MV-4-11 (cell line): Measurements from ENCODE around the gene PRLHR.

Source experiments
- DNase-seq: peaks from one replicate; lab custom pipeline; 2025; lab: John Stamatoyannopoulos, UW

PRLHR gene

DNA sequence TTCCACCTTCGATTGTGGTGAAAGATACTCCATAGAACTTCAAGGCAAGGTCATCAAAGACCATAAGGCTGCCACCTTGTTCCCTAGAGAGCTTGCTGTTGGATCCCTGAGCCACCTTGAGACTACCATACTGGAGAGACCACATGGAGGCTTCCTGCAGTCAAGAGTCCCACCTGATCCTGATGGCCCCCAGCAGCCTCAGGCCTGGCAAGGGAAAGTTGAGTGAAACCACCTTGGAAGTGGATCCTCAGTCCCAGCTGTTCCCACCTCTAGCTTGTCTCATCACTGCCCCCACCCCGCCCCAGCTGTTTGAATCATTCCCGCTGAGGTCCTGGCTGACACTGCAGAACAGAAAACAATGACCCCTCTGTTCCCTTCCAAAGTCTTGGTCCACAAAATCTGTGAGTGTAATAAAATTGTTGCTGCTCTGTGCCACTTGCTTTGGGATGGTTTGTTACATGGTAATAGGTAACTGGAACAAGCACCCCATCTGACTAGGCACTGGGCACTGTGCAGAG lies 32.0 kb downstream of the PRLHR start:
- no peak for DNase-seq

DNA sequence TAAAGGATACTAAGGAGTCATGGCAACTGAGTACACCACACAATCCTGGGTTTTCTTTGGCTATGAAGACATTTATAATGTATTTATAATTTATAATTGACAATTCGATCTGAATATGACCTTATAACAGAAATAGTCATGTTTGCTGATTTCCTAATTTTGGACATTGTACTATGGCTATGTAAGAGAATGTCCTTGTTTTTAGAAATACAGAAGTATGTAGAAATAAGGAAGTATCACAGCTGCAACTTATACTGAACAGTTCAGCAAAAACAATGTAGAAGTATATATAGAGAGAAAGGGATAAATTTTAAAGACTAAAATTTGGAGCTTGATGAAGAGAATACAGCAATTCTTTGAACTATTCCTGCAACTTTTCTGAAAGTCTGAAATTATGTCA lies 32.6 kb downstream of the PRLHR start:
- DNase-seq, result peak; percentile 63

DNA sequence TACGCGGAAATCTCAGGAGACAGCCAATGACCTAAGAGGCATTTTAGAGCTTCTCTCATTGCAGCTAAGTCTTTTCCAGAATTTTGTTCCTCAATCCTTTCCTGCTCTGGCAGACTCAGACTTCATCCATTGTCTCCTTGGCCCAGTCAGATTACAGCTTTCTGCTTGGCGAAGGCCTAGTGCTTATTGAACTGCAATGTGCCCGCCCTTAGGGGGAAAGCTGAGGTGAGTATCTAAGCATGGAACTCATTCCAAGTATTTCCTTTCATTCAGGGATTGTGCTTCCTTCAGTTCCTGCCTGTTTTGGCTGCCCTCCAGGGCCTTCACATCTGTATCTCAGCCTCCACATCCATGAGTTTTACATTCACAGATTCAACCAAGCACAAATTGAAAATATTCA lies 37.5 kb downstream of the PRLHR start:
- DNase-seq, result no peak

DNA sequence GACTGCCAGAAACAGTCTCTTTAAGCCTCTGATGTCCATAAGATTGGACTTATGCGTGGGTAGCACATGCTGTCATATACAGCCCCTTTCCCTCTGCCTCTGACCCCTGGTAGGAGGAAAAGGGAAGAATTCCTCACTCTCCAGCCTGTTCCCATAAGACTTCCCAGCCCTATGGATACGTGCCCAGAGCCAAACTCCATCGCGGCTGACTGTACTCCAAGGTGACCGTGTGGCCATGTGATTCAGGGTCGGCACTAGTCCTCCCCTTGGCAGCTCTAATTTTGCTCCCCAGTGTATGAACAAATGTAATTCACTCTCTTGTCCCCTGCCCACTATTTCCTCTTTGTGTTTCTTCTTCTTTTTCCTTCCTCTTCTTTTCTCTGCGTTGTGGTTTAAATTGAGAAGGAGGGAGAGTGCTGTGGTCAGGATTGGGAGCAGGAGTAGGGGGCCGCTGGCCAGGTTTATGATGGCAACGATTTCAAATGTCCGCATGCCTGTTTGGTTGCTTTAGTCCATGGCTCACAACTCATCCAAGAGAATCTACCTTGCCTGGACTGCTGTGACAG lies 43.8 kb downstream of the PRLHR start:
- peak; percentile 75 for DNase-seq

DNA sequence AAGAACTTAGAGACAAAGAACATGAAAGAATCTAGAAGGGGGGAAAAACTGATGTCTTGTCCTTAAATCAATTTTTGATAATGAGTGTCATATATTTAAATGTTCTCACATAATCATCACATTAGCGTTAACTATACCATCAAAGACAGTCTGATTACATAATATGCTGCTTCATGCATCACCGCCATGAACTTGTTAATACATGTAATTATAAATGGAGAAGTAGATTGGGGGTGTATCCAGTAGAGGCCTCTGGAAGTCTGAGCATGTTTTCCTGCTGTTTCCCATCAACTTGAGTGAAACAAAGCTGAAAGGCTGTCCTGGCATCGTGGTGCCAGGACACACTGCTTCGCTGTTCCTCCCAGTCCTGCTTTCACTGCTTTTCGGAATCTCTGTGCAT lies 48.2 kb downstream of the PRLHR start:
- DNase-seq, result no peak

DNA sequence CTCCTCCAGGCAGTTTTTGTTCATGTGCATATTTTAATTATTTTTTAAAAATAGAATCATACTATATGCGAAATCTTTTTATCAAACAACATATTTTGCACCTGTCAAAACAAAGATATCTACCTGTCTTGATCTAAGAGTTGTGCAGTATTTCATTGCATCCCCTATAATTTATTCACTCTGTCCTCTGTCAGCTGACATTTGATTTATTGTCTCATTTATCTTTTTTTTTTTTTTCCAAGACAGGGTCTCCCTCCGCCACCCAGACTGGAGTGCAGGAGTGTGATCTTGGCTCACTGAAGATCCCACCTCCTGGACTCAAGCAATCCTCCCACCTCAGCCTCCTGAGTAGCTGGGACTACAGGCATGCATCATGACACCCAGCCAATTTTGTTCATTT lies 49.0 kb downstream of the PRLHR start:
- no peak for DNase-seq

DNA sequence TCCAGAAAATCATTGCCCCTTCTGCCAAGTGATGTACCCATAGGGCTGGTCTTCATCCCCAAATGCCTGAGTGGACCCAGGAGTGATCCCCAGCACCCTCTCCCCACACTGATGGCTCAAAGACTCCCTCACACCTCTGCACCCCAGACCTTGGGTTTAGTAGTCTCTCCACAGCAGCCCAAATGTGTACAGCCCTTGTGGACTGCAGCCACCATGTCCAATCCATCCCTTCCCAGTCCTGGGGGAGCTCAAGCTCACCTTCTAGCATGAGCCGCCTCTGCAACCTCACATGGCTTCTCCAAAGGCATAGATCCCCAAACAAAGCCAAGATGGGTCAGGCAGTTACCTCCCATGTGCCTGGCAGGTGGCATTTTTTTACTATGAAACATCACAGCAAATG lies 50.1 kb downstream of the PRLHR start:
- DNase-seq, result no peak

DNA sequence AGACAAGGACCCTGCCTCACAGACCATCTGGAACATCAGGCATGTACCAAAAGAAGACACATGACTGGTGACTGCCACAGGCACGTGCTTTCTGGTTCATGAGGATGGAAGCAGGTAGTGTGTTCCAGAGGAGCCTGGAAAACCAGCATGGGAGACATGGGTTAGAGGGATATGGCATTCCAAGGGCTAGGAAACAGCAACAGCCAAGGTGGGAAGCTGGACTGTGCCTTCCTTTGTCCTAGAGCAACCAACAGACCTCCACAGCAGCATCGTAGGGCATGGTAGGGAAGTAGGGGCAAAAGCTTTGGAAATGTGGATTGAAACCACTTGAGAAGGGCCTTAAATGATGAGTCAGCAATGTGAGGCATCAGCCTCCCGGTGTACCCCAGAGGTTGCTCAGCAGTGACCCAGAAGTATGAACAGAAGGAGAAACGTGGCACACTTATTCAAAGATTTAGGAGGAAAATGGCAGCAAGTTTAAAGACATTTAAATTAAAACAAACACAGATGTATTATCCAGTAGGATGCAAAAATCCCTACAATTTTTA lies 51.0 kb downstream of the PRLHR start:
- no peak for DNase-seq

DNA sequence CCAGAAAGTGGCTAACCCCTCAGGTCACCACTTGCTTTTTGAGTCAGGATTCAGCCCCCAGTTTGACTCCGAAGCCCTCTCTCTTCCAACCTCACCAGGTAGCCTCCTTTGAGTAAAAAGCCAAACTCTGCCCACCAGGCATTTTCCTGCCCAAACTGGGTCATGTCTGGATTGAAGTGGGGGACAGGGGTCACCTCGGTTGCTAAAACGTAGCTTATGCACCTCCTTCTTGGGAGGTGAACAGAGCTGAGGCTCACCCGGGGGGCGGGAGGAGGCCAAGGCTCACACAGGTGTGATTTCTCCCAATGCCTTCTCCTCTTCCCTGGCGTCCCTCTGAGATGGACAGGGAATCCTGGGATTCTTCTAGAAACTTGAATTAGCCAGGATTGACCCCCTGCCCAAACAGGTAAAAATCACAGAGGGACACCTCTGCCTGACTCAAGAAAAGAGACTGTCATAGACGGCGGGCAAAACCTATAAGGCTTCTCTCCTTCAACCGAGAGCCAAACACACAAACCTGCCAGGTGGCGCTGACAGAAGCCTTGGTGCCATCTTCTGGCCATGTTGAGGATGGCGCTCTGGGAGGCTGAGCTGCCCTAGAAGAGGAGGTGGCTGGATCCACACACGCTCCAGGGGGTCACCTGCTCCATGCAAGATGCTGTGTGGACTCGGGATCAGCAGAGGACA lies 51.6 kb downstream of the PRLHR start:
- DNase-seq, result peak; percentile 32

DNA sequence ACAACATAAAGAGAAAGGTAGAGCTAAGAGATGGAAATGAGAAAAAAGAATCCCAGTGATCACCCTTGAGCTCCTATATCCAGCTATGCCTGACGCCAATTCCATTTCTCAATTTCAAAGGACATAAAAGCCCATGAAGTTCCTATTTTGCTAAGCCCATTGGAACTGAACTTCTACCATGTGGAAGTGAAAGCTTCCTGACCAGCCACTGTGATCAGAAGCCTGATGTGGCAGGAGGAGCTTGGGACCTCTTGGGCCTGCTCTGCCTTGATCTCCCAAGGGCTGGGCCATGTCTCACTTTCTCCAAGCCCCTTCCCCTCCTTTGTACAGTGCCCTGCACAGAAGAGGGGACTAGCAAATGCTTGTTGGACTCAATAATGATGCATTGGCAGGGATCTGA lies 52.7 kb downstream of the PRLHR start:
- peak; percentile 75 for DNase-seq

DNA sequence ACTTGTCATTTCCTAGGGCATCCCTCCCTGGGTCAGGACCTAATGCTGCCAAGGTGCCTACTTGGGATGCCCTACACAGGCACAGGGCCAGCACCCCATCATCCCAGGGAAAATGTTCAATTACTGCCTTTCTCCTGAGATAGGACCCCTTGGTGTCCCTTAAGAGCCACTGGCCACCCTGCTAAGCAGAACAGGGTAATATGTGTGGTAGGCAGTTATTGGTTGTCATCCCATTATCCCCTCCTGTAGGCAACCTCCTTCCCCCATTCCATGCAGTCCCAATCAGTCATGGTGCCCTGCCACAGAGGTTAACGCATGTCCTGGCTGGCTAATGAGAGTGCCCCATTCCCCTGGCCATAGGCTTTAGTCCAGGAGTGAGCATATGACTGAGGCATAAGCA lies 53.2 kb downstream of the PRLHR start:
- DNase-seq, result no peak

DNA sequence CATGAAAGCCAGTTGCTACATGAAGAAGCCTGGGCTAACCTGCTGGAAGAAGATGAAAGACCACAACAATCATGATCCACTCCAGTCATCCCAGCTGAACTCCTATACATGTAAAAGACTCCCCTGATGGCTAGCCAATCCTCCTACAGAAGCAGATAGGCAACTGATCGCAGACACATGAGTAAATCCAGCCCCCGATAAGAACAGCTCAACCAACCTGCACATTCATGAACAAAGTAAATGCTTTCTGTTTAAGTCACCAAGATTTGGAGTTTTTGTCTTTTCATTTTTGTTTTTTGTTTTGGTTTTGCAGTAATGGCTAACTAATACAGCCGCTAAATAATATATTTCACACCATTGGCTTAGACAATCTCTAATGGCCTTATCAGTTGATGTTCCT lies 53.7 kb downstream of the PRLHR start:
- DNase-seq, result no peak
